C4-2B (cell line): ENCODE measurements around the gene TXNRD3.

Experiments used
- ZFX ChIP-seq: fragments of 450-650 bp; IDR thresholded peaks from 2 replicates; pipeline ENCODE4 v1.6.1; 2017
- TF ChIP-seq, protein P1 (sequence below): fragments of 450-650 bp; conservative IDR thresholded peaks from 2 replicates; pipeline ENCODE4 v1.5.1; 2017; ENCODE audit warnings: mild to moderate bottlenecking

DNA sequence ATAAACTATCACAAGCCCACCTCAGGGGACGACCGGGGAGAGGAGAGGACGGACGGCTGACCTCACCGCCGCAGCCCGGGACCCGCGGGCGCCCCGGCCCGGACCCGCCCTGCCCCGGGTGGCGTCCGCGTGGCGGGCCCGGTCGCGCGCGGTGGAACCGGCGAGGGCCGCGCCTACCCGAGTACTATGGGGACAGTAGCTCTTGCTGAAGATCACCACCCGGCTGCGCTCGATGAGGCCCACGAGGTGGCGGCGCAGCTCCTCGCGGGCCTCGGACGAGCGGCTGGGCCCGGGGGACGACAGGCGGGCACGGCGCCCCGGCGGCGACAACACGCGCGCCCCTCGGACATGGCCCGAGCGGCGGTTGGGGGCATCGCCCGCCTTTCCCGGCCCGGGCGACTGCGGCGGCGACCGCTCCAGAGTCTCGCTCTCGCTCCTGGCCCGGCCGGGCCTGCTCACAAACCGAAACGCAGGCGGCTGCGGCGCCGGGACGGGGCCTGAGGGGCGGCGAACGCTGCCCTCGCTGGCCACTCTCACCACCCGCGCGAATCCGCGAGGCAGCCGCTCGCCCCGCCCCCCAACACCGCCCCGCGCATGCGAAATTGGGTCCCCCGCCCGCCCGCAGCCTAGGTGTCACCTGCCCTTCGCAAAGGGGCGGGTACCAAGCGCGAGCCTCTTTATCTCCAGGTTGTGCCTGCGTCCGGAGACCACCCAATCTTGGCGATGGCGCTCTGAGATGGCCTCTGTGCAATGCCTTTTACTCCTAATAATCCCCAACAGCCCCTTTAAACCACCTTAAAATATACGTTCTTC lies at the start of gene TXNRD3:
- TF ChIP-seq, protein P1, sequence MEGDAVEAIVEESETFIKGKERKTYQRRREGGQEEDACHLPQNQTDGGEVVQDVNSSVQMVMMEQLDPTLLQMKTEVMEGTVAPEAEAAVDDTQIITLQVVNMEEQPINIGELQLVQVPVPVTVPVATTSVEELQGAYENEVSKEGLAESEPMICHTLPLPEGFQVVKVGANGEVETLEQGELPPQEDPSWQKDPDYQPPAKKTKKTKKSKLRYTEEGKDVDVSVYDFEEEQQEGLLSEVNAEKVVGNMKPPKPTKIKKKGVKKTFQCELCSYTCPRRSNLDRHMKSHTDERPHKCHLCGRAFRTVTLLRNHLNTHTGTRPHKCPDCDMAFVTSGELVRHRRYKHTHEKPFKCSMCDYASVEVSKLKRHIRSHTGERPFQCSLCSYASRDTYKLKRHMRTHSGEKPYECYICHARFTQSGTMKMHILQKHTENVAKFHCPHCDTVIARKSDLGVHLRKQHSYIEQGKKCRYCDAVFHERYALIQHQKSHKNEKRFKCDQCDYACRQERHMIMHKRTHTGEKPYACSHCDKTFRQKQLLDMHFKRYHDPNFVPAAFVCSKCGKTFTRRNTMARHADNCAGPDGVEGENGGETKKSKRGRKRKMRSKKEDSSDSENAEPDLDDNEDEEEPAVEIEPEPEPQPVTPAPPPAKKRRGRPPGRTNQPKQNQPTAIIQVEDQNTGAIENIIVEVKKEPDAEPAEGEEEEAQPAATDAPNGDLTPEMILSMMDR: peak; percentile 43
- TF ChIP-seq ZFX: peak; percentile 99
